H9 (cell line): ENCODE results near the gene PKNOX2. TPM values are rescaled to one million over a fixed set of nuclear protein-coding genes. Genes with fewer than 3 reads are reported as not detected.

Source experiments
- DNase-seq: peaks from one replicate; pipeline ENCODE4 v3.0.0-alpha.2; 2017
- H2AFZ ChIP-seq: one replicate; pipeline ENCODE4 v1.6.1; 2013; ENCODE audit warnings: mild to moderate bottlenecking, low read length, control low read depth, moderate library complexity
- H2AK5ac ChIP-seq: 2 replicates; pipeline ENCODE4 v1.6.1; 2013; ENCODE audit warnings: low read length, control low read depth, mixed read lengths; ENCODE audit not compliant: insufficient read length
- H2BK120ac ChIP-seq: one replicate; pipeline ENCODE4 v1.6.1; 2013; ENCODE audit warnings: low read depth, mild to moderate bottlenecking, low read length, control low read depth, inconsistent platforms; ENCODE audit not compliant: poor library complexity, severe bottlenecking
- H2BK12ac ChIP-seq: 2 replicates; pipeline ENCODE4 v1.6.1; 2013; ENCODE audit warnings: low read length, control low read depth, mixed read lengths, low read depth; ENCODE audit not compliant: insufficient read length
- H2BK15ac ChIP-seq: 2 replicates; pipeline ENCODE4 v1.6.1; 2013; ENCODE audit warnings: low read depth, low read length, control low read depth
- H2BK20ac ChIP-seq: one replicate; pipeline ENCODE4 v1.6.1; 2013; ENCODE audit warnings: low read depth, mild to moderate bottlenecking, low read length, control low read depth, inconsistent platforms; ENCODE audit not compliant: poor library complexity, severe bottlenecking
- H2BK5ac ChIP-seq: 2 replicates; pipeline ENCODE4 v1.6.1; 2013; ENCODE audit warnings: low read length, control low read depth, mixed read lengths; ENCODE audit not compliant: insufficient read length
- H3K14ac ChIP-seq: 2 replicates; pipeline ENCODE4 v1.6.1; 2013; ENCODE audit warnings: low read length, control low read depth; ENCODE audit not compliant: insufficient read depth
- H3K18ac ChIP-seq: 2 replicates; pipeline ENCODE4 v1.6.1; 2013; ENCODE audit warnings: low read depth, mild to moderate bottlenecking, mixed read lengths, low read length, control low read depth; ENCODE audit not compliant: insufficient read length
- H3K23ac ChIP-seq: 2 replicates; pipeline ENCODE4 v1.6.1; 2013; ENCODE audit warnings: low read length, control low read depth, mixed read lengths, low read depth; ENCODE audit not compliant: insufficient read length
- H3K23me2 ChIP-seq: 2 replicates; pipeline ENCODE4 v1.6.1; 2013; ENCODE audit warnings: low read depth, mild to moderate bottlenecking, mixed read lengths, low read length, control low read depth; ENCODE audit not compliant: insufficient read length, poor library complexity, severe bottlenecking
- H3K27ac ChIP-seq: 2 replicates; pipeline ENCODE4 v1.5.1; 2013; ENCODE audit warnings: low read length, control low read depth, mixed read lengths, low read depth; ENCODE audit not compliant: insufficient read length
- H3K27me3 ChIP-seq: 2 replicates; pipeline ENCODE4 v1.6.1; 2013; ENCODE audit warnings: low read length, control low read depth, inconsistent platforms; ENCODE audit not compliant: insufficient read depth
- H3K4ac ChIP-seq: 2 replicates; pipeline ENCODE4 v1.6.1; 2013; ENCODE audit warnings: low read depth, mild to moderate bottlenecking, control low read depth, inconsistent platforms, low read length, moderate library complexity
- H3K4me1 ChIP-seq: 2 replicates; pipeline ENCODE4 v1.6.1; 2013; ENCODE audit warnings: low read length, control low read depth, inconsistent platforms; ENCODE audit not compliant: insufficient read depth
- H3K4me2 ChIP-seq: 2 replicates; pipeline ENCODE4 v1.6.1; 2013; ENCODE audit warnings: low read length, control low read depth, mixed read lengths; ENCODE audit not compliant: insufficient read length, insufficient read depth
- H3K56ac ChIP-seq: 2 replicates; pipeline ENCODE4 v1.6.1; 2013; ENCODE audit warnings: low read depth, mild to moderate bottlenecking, mixed read lengths, low read length, control low read depth; ENCODE audit not compliant: insufficient read length
- H3K79me1 ChIP-seq: 2 replicates; pipeline ENCODE4 v1.6.1; 2013; ENCODE audit warnings: low read depth, mild to moderate bottlenecking, moderate library complexity, low read length, control low read depth, inconsistent platforms; ENCODE audit not compliant: insufficient read depth, poor library complexity, severe bottlenecking
- H3K79me2 ChIP-seq: 2 replicates; pipeline ENCODE4 v1.6.1; 2013; ENCODE audit warnings: low read length, control low read depth, inconsistent platforms; ENCODE audit not compliant: insufficient read depth
- H3K9ac ChIP-seq: 2 replicates; pipeline ENCODE4 v1.6.1; 2013; ENCODE audit warnings: low read length, control low read depth, mixed read lengths; ENCODE audit not compliant: insufficient read length; ENCODE audit errors: extremely low read depth
- H3K9me3 ChIP-seq: one replicate; pipeline ENCODE4 v1.6.1; 2013; ENCODE audit warnings: low read depth, low read length, inconsistent platforms; ENCODE audit not compliant: control insufficient read depth
- H3T11ph ChIP-seq: one replicate; pipeline ENCODE4 v1.6.1; 2013; ENCODE audit warnings: mild to moderate bottlenecking, low read length, control low read depth, inconsistent platforms
- H4K20me1 ChIP-seq: one replicate; pipeline ENCODE4 v1.6.1; 2013; ENCODE audit not compliant: control insufficient read depth, insufficient read length, insufficient read depth
- H4K5ac ChIP-seq: 2 replicates; pipeline ENCODE4 v1.6.1; 2013; ENCODE audit warnings: low read depth, mild to moderate bottlenecking, mixed read lengths, low read length, control low read depth; ENCODE audit not compliant: insufficient read length
- H4K8ac ChIP-seq: replicated peaks from 2 replicates; pipeline ENCODE4 v1.6.1; 2013; ENCODE audit warnings: low read length, control low read depth, mixed read lengths, low read depth; ENCODE audit not compliant: insufficient read length
- H4K91ac ChIP-seq: 2 replicates; pipeline ENCODE4 v1.6.1; 2013; ENCODE audit warnings: low read depth, mild to moderate bottlenecking, moderate library complexity, mixed read lengths, low read length, control low read depth; ENCODE audit not compliant: insufficient read length
- H3K27ac Mint-ChIP-seq, 3 experiments: 2 replicates in 2 of 3; 3 replicates in 1 of 3; pipeline ENCODE4 v1.8.0; 2020 to 2021; ENCODE audit warnings: mixed read lengths in 3 of 3, mild to moderate bottlenecking in 1 of 3, moderate library complexity in 1 of 3
- H3K27me3 Mint-ChIP-seq: 2 replicates; pipeline ENCODE4 v1.8.0; 2021; ENCODE audit warnings: low read depth, mild to moderate bottlenecking, moderate library complexity, mixed read lengths
- H3K36me3 Mint-ChIP-seq, 3 experiments: 2 replicates in 2 of 3; 3 replicates in 1 of 3; pipeline ENCODE4 v1.8.0; 2020 to 2021; ENCODE audit warnings: low read depth in 3 of 3, mixed read lengths in 3 of 3; ENCODE audit not compliant: insufficient read depth in 1 of 3
- H3K4me1 Mint-ChIP-seq, 2 experiments: 2 replicates each; pipeline ENCODE4 v1.8.0; 2020; ENCODE audit warnings: mixed read lengths in 2 of 2
- H3K4me3 Mint-ChIP-seq, 2 experiments: 2 replicates in 1 of 2; 3 replicates in 1 of 2; pipeline ENCODE4 v1.8.0; 2020 to 2021; ENCODE audit warnings: mild to moderate bottlenecking in 2 of 2, mixed read lengths in 2 of 2, moderate library complexity in 1 of 2
- H3K9me3 Mint-ChIP-seq, 2 experiments: 2 replicates in 1 of 2; 3 replicates in 1 of 2; pipeline ENCODE4 v1.8.0; 2020; ENCODE audit warnings: mild to moderate bottlenecking in 2 of 2, mixed read lengths in 2 of 2, moderate library complexity in 1 of 2
- whole genome bisulfite sequencing: extraction: QIAGEN DNeasy Blood & Tissue Kit; methylation state at CpG from one replicate; pipeline ENCODE4 v1.1.7; 2013; ENCODE audit warnings: missing lambda C conversion rate, low lambda C conversion rate, mixed read lengths; ENCODE audit not compliant: insufficient read length; ENCODE audit errors: extremely low coverage; 5-methylcytosine and 5-hydroxymethylcytosine counted together
- total RNA-seq: library from RNA; stranded (reverse); gene quantifications from 2 replicates; pipeline ENCODE4 v1.2.1, GENCODE V29; 2021
- TF ChIP-seq, protein P1 (sequence below): fragments of 200-600 bp; sonication (generic); conservative IDR thresholded peaks from 3 replicates; pipeline ENCODE4 v1.8.0; 2021; ENCODE audit warnings: antibody characterized with exemption, mild to moderate bottlenecking

PKNOX2 gene
- total RNA-seq, 1 experiment from 2014 or later = 1.3 TPM

DNA sequence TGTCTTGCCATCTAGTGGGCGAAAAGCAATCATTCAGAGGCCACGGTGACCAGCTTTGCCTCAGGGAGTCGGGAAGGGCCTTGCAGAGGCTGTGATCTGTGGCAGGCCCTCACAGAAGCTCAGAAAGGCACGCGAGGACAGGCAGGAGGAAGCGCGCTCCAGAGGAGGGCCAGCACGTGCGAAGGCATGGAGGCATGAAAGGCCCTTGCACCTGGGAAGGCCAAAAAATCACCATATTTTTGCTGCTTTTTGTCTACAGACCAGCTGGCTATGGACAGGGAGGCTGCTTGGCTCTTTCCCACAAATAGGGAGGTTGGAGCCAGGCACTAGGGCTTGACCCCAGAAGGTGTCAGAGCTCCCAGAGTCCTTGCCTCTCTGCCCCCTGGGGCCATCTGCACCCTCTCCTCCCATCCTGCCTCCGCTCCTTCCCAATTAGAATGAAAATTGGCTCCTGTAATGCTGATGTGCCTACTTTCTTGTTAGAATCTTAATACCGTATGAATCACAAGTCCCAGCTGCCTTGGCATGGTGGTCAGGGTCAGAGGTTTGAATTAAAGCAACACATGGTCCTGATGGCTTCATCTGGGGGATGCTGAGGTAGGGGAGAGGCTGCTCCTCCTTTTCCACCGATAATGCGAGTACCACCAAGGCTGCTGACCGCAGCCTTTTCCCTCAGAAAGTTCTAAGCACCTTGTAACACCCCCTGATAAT lies 262.4 kb downstream of the PKNOX2 start:
- Histone ChIP-seq H3K56ac (no peak overlapping the region), H3K4me1 (peaks cover 3% of the 10 kb centered on the region; the same call in 1 of the 2 replicates), H3K4ac (no peak overlapping the region), H4K8ac (no peak overlapping the region), H2BK15ac (no peak overlapping the region), H3K9ac (no peak overlapping the region), H3K14ac (peak overlapping the region; percentile 24; the same call in 1 of the 2 replicates), H3K4me2 (no peak overlapping the region), H3K79me1 (no peaks in the 10 kb centered on the region), H4K91ac (no peak overlapping the region), H2AK5ac (no peak overlapping the region), H3T11ph (no peak overlapping the region), H3K23ac (no peak overlapping the region), H2BK12ac (no peak overlapping the region), H2BK20ac (no peak overlapping the region), H3K79me2 (no peaks in the 10 kb centered on the region), H4K5ac (no peak overlapping the region), H2BK120ac (no peak overlapping the region), H2BK5ac (no peak overlapping the region), H3K27me3 (no peaks in the 10 kb centered on the region), H4K20me1 (no peaks in the 10 kb centered on the region), H3K23me2 (no peaks in the 10 kb centered on the region), H3K9me3 (no peaks in the 10 kb centered on the region), H2AFZ (no peak overlapping the region), H3K27ac (no peak overlapping the region), H3K18ac (no peak overlapping the region)
- peaks cover 28 to 32% of the 10 kb centered on the region in 2 experiments for H3K4me1 Mint-ChIP-seq
- H3K27ac Mint-ChIP-seq = no peak overlapping the region; a peak in 1 of 7 replicates
- peaks cover 3% of the 10 kb centered on the region for H3K27me3 Mint-ChIP-seq
- H3K36me3 Mint-ChIP-seq = no peaks in the 10 kb centered on the region
- WGBS = no CpG with 5 or more reads among the region's 14 CpGs
- H3K9me3 Mint-ChIP-seq = no peaks in the 10 kb centered on the region
- H3K4me3 Mint-ChIP-seq = no peak overlapping the region
- TF ChIP-seq, protein P1, sequence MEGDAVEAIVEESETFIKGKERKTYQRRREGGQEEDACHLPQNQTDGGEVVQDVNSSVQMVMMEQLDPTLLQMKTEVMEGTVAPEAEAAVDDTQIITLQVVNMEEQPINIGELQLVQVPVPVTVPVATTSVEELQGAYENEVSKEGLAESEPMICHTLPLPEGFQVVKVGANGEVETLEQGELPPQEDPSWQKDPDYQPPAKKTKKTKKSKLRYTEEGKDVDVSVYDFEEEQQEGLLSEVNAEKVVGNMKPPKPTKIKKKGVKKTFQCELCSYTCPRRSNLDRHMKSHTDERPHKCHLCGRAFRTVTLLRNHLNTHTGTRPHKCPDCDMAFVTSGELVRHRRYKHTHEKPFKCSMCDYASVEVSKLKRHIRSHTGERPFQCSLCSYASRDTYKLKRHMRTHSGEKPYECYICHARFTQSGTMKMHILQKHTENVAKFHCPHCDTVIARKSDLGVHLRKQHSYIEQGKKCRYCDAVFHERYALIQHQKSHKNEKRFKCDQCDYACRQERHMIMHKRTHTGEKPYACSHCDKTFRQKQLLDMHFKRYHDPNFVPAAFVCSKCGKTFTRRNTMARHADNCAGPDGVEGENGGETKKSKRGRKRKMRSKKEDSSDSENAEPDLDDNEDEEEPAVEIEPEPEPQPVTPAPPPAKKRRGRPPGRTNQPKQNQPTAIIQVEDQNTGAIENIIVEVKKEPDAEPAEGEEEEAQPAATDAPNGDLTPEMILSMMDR = 0 out of 3 replicates have a peak, but pooled peaks have one; percentile 20
- no peak for DNase-seq
